DND-41 (cell line): ENCODE results near the gene PKDREJ.

ENCODE experiments used
- ATAC-seq: fragments of 200-7000 bp; cut with Tn5 transposase; 3 replicates; pipeline ENCODE4 v1.9.1; 2021; ENCODE audit warnings: low read depth; ENCODE audit not compliant: insufficient read depth
- DNase-seq: peaks from one replicate; pipeline ENCODE4 v3.0.0-alpha.2; 2020
- H2AFZ ChIP-seq: 2 replicates; pipeline ENCODE4 v1.6.0; 2012; ENCODE audit warnings: low read depth, low read length
- H3K27ac ChIP-seq: 2 replicates; pipeline ENCODE4 v1.5.1; 2012; ENCODE audit warnings: low read length, inconsistent platforms
- H3K27me3 ChIP-seq: fragments of 200-600 bp; sonication (generic); 2 replicates; pipeline ENCODE4 v1.6.0; 2012; ENCODE audit warnings: low read length, mild to moderate bottlenecking, inconsistent platforms; ENCODE audit not compliant: insufficient read depth, poor library complexity
- H3K36me3 ChIP-seq: 2 replicates; pipeline ENCODE4 v1.5.1; 2012; ENCODE audit warnings: low read length, inconsistent platforms; ENCODE audit not compliant: insufficient read depth
- H3K4me1 ChIP-seq: 2 replicates; pipeline ENCODE4 v1.5.1; 2012; ENCODE audit warnings: mild to moderate bottlenecking, low read length; ENCODE audit not compliant: insufficient read depth
- H3K4me2 ChIP-seq: 2 replicates; pipeline ENCODE4 v1.6.0; 2012; ENCODE audit warnings: mild to moderate bottlenecking, moderate library complexity, low read length, inconsistent platforms; ENCODE audit not compliant: insufficient read depth
- H3K4me3 ChIP-seq, 2 experiments: fragments of 200-600 bp in 1 of 2; shearing (Covaris generic) in 1 of 2; 2 replicates each; pipeline ENCODE4 v1.5.1; 2012 to 2016; ENCODE audit warnings: inconsistent platforms in 2 of 2, low read length in 2 of 2, mild to moderate bottlenecking in 2 of 2, low read depth in 1 of 2, moderate library complexity in 1 of 2
- H3K79me2 ChIP-seq: 2 replicates; pipeline ENCODE4 v1.6.0; 2012; ENCODE audit warnings: low read length, inconsistent platforms; ENCODE audit not compliant: insufficient read depth
- H3K9ac ChIP-seq: 2 replicates; pipeline ENCODE4 v1.6.0; 2012; ENCODE audit warnings: low read depth, mild to moderate bottlenecking, inconsistent platforms, low read length, moderate library complexity
- H3K9me3 ChIP-seq: 2 replicates; pipeline ENCODE4 v1.5.1; 2012; ENCODE audit warnings: low read length, moderate library complexity, mild to moderate bottlenecking, inconsistent platforms; ENCODE audit not compliant: insufficient read depth, severe bottlenecking
- H4K20me1 ChIP-seq: 2 replicates; pipeline ENCODE4 v1.6.0; 2012; ENCODE audit warnings: low read length; ENCODE audit not compliant: insufficient read depth
- EZH2 ChIP-seq: IDR thresholded peaks from 3 replicates; pipeline ENCODE4 v1.6.1; 2012; ENCODE audit warnings: borderline replicate concordance, low read depth, mild to moderate bottlenecking, moderate library complexity, low read length, inconsistent platforms; ENCODE audit not compliant: severe bottlenecking
- TF ChIP-seq, protein P1 (sequence below): IDR thresholded peaks from 2 replicates; pipeline ENCODE4 v1.5.1; 2012; ENCODE audit warnings: borderline replicate concordance, low read length, moderate library complexity, mild to moderate bottlenecking; ENCODE audit not compliant: poor library complexity, severe bottlenecking; ENCODE audit errors: extremely low read depth

Gene PKDREJ

DNA sequence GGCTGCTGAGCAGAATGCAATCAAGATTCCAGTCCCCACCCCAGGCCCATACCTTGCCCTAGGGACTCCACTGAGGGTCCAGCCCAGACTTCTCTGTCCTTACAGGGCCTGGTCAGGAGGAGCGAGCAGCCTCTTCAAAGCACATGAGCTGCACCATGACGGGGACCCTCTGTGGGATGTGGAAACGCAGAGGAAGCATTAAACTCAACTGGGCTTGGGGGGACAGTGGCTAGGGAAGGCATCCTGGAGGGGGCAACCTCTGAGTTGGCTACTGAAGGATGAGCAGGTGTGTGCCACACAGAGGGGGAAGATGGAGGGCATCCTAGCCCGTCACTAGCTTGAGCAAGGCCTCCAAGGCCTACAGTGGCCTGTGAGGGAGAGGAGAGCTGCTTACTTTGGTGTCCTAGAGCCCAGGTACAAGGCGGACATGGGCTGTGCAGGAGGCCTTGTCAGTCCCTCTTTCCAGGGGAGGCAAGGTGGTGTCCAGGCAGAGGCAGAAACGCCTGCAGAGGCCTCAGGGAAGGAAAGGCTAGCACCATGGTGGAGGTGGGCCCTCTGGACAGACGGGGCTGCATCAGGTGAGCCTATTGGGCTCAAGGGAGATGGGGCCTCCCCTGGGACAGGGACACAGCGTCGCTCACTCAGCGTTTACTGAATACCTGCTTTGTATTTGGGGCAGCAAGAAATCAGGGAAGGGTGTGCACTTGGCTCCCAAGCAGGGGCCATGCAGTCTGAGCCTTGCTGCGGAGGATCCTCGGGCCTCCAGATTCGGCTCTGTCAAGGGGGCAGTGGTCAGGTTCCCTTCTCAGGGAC lies 18.9 kb upstream of the PKDREJ start:
- ATAC-seq (no peak), DNase-seq (no peak)
- no peak overlapping the region for H3K27ac ChIP-seq
- no peak overlapping the region for H3K4me2 ChIP-seq
- H3K4me1 ChIP-seq = no peaks in the 10 kb centered on the region
- H4K20me1 ChIP-seq = no peaks in the 10 kb centered on the region; the same call in 1 of the 2 replicates
- no peaks in the 10 kb centered on the region for H3K27me3 ChIP-seq
- H3K79me2 ChIP-seq = no peaks in the 10 kb centered on the region
- H3K36me3 ChIP-seq = peaks cover 73% of the 10 kb centered on the region
- H3K4me3 ChIP-seq = no peak overlapping the region
- no peaks in the 10 kb centered on the region for H3K9me3 ChIP-seq
- H2AFZ ChIP-seq = no peak overlapping the region
- TF ChIP-seq, protein P1, sequence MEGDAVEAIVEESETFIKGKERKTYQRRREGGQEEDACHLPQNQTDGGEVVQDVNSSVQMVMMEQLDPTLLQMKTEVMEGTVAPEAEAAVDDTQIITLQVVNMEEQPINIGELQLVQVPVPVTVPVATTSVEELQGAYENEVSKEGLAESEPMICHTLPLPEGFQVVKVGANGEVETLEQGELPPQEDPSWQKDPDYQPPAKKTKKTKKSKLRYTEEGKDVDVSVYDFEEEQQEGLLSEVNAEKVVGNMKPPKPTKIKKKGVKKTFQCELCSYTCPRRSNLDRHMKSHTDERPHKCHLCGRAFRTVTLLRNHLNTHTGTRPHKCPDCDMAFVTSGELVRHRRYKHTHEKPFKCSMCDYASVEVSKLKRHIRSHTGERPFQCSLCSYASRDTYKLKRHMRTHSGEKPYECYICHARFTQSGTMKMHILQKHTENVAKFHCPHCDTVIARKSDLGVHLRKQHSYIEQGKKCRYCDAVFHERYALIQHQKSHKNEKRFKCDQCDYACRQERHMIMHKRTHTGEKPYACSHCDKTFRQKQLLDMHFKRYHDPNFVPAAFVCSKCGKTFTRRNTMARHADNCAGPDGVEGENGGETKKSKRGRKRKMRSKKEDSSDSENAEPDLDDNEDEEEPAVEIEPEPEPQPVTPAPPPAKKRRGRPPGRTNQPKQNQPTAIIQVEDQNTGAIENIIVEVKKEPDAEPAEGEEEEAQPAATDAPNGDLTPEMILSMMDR = no peak
- TF ChIP-seq EZH2 = no peak
- no peak overlapping the region for H3K9ac ChIP-seq

- Histone ChIP-seq H3K27ac (no peak overlapping the region), H3K36me3 (peaks cover 75% of the 10 kb centered on the region), H2AFZ (no peak overlapping the region), H3K4me3 (no peak overlapping the region), H3K9me3 (no peaks in the 10 kb centered on the region), H3K4me1 (no peaks in the 10 kb centered on the region), H3K27me3 (no peaks in the 10 kb centered on the region), H4K20me1 (no peaks in the 10 kb centered on the region; the same call in 1 of the 2 replicates), H3K4me2 (no peak overlapping the region), H3K79me2 (no peaks in the 10 kb centered on the region), H3K9ac (no peak overlapping the region)
- no peak for TF ChIP-seq EZH2
- TF ChIP-seq, protein P1 = no peak
- ATAC-seq = no peak
- no peak for DNase-seq
Observed at GRCh38 chr22:46280999-46281623, 18.0 kb upstream of the PKDREJ start.

GRCh38 chr22:46280063-46280817 lies 17.1 kb upstream of the PKDREJ start:
- no peak overlapping the region for H3K9ac ChIP-seq
- ATAC-seq = no peak
- TF ChIP-seq EZH2 = no peak
- TF ChIP-seq, protein P1 = no peak
- H3K79me2 ChIP-seq = no peaks in the 10 kb centered on the region
- H3K27ac ChIP-seq = peak overlapping the region; percentile 33; the same call in 1 of the 2 replicates
- H4K20me1 ChIP-seq = no peaks in the 10 kb centered on the region; the same call in 1 of the 2 replicates
- peaks cover 82% of the 10 kb centered on the region for H3K36me3 ChIP-seq
- DNase-seq = no peak
- H3K4me3 ChIP-seq = no peak overlapping the region
- H3K4me2 ChIP-seq = no peak overlapping the region
- no peak overlapping the region for H2AFZ ChIP-seq
- no peaks in the 10 kb centered on the region for H3K27me3 ChIP-seq
- H3K4me1 ChIP-seq = no peaks in the 10 kb centered on the region
- H3K9me3 ChIP-seq = no peaks in the 10 kb centered on the region
